HL-60 (cell line): ENCODE results near the gene KHSRP.

Experiments
- POLR2AphosphoS5 ChIP-seq: IDR thresholded peaks from 2 replicates; pipeline ENCODE4 v1.6.1; 2012; ENCODE audit warnings: low read depth
- TF ChIP-seq, protein P1 (sequence below): IDR thresholded peaks from one replicate; pipeline ENCODE4 v1.5.1; 2011; ENCODE audit warnings: low read length, control low read depth, inconsistent platforms; ENCODE audit not compliant: insufficient read depth
- TF ChIP-seq, protein P2 (sequence below): IDR thresholded peaks from 2 replicates; pipeline ENCODE4 v1.6.1; 2012; ENCODE audit warnings: low read depth; ENCODE audit not compliant: insufficient replicate concordance

DNA sequence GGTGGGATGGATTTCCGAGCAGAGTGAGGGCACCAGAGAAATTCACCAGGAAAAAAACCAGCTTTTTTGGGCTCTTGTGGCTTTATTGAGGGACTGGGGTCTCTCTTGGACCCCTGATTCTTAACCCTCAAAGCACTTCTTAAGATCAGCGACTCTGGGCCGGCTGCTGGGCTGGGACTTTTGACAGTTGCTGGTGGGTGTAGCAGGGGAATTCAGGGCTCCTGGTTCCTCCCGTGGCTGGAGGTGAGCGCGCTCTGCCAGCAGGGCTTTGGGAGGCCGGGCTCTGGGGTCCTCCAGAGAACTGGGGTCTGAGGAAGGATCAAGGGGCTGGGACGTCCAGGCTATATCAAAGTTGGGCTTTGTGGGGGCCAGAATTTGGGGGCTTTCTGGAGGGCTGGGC is 42.8 kb upstream of the KHSRP start:
- TF ChIP-seq, protein P1, sequence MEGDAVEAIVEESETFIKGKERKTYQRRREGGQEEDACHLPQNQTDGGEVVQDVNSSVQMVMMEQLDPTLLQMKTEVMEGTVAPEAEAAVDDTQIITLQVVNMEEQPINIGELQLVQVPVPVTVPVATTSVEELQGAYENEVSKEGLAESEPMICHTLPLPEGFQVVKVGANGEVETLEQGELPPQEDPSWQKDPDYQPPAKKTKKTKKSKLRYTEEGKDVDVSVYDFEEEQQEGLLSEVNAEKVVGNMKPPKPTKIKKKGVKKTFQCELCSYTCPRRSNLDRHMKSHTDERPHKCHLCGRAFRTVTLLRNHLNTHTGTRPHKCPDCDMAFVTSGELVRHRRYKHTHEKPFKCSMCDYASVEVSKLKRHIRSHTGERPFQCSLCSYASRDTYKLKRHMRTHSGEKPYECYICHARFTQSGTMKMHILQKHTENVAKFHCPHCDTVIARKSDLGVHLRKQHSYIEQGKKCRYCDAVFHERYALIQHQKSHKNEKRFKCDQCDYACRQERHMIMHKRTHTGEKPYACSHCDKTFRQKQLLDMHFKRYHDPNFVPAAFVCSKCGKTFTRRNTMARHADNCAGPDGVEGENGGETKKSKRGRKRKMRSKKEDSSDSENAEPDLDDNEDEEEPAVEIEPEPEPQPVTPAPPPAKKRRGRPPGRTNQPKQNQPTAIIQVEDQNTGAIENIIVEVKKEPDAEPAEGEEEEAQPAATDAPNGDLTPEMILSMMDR = no peak
- TF ChIP-seq POLR2AphosphoS5 = no peak
- TF ChIP-seq, protein P2, sequence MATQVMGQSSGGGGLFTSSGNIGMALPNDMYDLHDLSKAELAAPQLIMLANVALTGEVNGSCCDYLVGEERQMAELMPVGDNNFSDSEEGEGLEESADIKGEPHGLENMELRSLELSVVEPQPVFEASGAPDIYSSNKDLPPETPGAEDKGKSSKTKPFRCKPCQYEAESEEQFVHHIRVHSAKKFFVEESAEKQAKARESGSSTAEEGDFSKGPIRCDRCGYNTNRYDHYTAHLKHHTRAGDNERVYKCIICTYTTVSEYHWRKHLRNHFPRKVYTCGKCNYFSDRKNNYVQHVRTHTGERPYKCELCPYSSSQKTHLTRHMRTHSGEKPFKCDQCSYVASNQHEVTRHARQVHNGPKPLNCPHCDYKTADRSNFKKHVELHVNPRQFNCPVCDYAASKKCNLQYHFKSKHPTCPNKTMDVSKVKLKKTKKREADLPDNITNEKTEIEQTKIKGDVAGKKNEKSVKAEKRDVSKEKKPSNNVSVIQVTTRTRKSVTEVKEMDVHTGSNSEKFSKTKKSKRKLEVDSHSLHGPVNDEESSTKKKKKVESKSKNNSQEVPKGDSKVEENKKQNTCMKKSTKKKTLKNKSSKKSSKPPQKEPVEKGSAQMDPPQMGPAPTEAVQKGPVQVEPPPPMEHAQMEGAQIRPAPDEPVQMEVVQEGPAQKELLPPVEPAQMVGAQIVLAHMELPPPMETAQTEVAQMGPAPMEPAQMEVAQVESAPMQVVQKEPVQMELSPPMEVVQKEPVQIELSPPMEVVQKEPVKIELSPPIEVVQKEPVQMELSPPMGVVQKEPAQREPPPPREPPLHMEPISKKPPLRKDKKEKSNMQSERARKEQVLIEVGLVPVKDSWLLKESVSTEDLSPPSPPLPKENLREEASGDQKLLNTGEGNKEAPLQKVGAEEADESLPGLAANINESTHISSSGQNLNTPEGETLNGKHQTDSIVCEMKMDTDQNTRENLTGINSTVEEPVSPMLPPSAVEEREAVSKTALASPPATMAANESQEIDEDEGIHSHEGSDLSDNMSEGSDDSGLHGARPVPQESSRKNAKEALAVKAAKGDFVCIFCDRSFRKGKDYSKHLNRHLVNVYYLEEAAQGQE = no peak
